ENCODE measurements around the gene SESN3.
"Not testable (repeated sequence)": the region's sequence is repeated elsewhere in the genome, so short reads cannot be mapped to it uniquely, and the experiment has no call there.

The SESN3 gene

GRCh38 chr11:95231127-95231880 lies at the start of gene SESN3:
SESN3 (minus strand) TSS chr11:95231202; CDS start chr11:95230860, 342 bp downstream.
- peak; percentile 91 to 95 for DNase-seq (ENCODE audit: low read depth in 2 of 2)

- no peak for DNase-seq (ENCODE audit: low read depth in 2 of 2)
Measured at GRCh38 chr11:95279921-95280868, 49.2 kb upstream of the SESN3 start.

DNA sequence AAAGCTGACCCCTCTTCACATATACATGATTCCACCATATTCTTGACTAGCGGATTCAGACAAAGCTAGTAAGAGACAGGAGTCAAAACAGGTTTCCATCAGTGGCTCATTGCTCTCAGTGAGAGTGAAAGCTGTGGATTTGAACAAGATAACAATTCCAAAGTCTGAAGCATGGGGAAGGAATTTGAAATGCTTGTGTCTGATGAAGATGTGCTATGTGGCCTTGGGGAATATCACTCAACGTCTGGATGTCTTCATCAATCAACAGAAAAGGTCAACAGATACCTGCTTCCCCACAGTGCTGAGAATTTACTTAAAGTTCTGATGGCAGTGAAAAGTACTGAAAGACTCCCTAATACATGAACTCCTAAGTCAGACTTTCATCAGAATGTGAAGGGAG lies 46.9 kb upstream of the SESN3 start:
- no peak for DNase-seq (ENCODE audit: low read depth in 2 of 2)

DNA sequence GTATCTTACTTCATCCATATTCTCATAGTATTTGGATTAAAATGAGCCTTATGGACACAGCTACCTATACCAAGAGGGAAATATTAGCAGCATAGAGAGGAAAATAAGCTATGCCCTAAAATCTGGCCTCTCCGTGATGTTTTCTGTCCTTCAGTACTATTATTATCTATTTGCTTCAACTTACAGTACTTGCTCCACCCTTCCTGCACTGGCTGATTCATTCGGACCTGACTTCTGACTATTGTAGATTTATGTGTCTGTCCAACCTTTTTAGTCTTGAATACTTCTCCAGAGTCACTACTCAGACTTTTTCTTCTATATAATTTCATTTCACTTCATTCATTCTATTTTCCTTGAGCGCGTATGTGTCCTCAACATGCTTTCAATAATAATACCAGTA lies 45.1 kb upstream of the SESN3 start:
- DNase-seq (ENCODE audit: low read depth in 2 of 2): no peak

- DNase-seq (ENCODE audit: low read depth in 2 of 2): not testable (repeated sequence)
Measured at GRCh38 chr11:95273618-95274017, 42.6 kb upstream of the SESN3 start.

DNA sequence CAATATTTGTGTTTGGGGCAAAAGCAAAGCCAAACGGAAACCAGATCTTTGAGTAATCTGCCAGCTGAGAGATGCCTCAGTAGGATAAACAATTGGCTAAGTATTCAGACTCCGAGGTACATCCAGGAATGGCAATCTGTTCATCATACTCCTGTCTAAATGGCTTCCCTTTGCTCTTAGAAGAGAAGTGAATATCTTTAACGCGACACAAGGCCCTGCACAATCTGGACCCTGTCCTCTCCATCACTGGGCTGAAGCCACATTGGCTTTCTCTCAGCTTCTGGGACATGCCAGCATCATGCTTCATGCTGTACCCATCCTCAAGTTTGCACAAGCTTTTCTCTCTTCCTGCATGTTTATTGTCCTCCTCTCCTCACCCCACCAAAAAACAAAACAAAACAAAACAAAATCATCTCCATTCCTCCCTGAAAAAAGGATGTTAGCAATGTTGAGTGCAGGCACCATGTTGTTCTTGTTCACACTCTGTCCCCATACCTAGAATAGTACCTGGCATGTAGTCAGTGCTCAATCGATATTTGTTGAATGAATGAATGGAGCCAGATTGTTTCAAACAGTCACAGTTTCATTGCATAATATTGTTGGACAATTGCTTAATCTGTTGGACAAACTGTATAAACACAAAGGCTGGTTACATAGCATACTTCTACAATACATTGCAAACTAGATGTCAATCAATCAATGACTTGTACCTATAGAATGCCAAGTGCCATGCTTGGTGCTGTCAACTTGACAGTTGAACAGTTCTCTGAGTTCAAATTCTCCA lies 38.2 kb upstream of the SESN3 start:
- DNase-seq (ENCODE audit: low read depth in 2 of 2): no peak

- no peak for DNase-seq (ENCODE audit: low read depth in 2 of 2)
Measured at GRCh38 chr11:95268391-95268790, 37.4 kb upstream of the SESN3 start.

DNA sequence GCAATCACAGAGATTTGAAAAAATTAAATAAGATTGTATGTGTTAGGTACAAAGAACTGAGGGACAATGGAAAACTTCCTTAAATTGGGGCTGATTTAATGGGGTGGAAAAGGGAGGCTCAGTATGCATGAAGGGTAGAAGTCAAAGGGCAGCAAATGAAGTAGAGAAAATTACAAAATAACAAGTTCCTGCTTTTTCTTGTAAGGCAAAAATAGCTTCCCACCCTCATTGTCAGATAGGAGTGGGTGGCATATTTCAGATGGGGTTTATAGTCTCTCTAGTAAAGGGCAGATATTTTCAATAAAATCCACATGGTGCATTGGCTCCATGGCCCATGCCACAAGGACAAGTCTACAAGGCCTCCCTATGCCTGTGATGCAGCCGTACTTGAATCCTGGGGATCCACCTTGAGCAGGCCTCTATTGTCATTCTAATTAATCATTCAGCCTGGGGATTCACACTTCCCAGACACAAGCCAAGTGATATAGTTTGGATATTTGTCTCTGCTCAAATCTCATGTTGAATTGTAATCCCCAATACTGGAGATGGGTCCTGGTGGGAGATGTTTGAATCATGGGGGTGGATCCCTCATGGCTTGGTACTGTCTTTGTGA lies 36.7 kb upstream of the SESN3 start:
- no peak for DNase-seq (ENCODE audit: low read depth in 2 of 2)

- no peak for DNase-seq (ENCODE audit: low read depth in 2 of 2)
Measured at GRCh38 chr11:95266751-95267374, 35.9 kb upstream of the SESN3 start.

GRCh38 chr11:95264881-95265280 lies 33.9 kb upstream of the SESN3 start:
- no peak for DNase-seq (ENCODE audit: low read depth in 2 of 2)

DNA sequence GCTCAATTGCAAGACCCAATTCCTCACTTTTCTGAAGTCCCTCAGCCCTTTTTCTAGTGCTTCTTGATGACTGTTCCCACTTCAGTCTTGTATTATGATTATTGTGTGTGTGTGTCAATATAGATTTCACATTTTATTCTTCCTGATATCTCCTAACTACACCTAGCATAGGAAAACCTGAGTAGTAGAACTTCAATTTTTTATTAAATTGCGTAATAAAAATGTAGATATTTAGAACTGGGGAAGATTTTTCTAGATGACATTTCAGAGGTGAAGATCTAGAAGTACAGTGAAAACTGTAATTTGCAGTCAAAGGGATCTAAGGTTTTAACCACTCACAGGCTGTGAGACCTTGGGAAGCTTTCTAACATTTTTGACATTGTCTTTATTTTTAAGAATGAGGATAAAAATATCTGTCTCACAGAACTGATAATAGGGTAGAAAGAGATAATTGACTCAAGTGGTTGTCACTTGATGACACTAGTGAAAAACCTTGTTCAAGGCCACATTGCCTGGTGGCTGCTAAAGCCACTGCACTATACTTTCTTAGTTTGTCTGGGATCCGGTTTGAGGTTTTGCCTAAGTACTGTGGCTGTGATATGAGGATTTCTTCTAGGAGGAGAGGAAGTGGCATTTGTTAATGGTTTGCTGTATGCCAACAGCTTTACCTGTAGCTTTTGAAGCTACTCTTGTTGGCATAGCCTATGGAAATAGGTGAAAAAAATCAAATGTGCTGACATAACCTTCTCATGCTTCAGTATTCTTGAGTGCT lies 32.2 kb upstream of the SESN3 start:
- DNase-seq (ENCODE audit: low read depth in 2 of 2): no peak

DNA sequence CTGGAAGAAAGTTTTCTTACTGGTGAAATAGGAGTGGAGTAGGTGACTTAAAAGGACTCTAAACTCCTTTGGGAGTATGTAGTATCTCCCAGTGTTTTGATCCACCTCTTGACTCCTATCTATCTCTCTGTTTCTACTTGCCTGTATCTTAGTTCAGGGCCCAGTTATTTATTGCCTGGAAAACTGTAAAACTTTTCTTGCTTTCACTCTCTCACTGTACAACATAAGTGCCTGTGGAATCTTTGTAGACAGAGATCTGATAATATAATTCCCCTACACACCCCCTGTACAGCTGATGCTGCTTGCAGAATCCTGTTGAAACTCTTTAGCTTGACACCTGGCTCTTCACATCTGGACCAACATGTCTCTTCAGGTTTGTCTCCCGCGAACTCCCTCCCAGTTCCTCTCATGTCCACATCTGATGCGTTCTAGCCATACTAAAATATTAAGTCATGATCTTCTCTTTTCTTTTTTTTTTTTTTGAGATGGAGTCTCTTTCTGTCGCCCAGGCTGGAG lies 26.5 kb upstream of the SESN3 start:
- no peak for DNase-seq (ENCODE audit: low read depth in 2 of 2)

DNA sequence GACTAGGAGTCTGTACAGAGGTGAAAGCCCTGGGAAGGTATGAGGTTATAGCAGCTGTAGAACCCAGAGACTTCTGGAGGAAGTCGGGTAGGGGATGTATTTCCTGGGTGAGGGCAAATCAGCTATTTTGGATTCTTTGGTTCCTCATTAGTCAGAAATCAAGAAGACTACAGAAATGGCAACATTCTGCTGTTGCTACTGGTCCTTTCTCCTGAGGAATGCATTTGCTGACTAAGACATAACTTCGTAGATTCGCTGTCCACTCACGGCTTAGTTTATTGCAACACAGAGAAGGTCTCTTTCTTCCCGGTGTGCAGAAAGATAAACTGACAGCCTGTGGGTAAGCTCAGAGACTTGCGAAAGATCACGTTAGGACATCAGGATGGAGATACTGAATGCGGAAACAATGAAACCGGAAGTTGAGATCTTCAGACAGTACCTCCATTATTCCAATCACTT lies 25.3 kb upstream of the SESN3 start:
- DNase-seq (ENCODE audit: low read depth in 2 of 2): no peak

- no peak for DNase-seq (ENCODE audit: low read depth in 2 of 2)
Measured at GRCh38 chr11:95255251-95256145, 24.5 kb upstream of the SESN3 start.

GRCh38 chr11:95254716-95255115 lies 23.7 kb upstream of the SESN3 start:
- no peak for DNase-seq (ENCODE audit: low read depth in 2 of 2)

GRCh38 chr11:95254131-95254704 lies 23.2 kb upstream of the SESN3 start:
- DNase-seq (ENCODE audit: low read depth in 2 of 2): peak; percentile 37 to 55

DNA sequence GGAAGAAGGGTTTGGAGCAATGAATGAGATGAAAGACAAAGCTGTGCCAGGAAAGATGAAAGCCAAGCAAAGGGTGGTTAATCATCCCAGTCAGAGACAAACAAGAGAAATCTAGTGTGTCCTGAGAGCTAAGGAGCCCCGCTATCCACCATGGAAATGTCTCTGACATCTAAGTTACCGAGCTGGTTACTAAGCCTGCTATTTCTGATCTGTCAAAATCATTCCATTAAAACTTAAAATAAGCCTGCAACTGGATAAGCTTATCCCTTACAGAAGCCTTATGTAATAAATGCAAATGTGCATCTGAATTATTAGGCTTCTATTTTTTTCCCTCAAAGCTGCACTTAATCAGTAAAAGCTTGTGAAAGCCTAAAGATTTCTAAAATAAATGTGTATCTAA lies 22.1 kb upstream of the SESN3 start:
- no peak for DNase-seq (ENCODE audit: low read depth in 2 of 2)

DNA sequence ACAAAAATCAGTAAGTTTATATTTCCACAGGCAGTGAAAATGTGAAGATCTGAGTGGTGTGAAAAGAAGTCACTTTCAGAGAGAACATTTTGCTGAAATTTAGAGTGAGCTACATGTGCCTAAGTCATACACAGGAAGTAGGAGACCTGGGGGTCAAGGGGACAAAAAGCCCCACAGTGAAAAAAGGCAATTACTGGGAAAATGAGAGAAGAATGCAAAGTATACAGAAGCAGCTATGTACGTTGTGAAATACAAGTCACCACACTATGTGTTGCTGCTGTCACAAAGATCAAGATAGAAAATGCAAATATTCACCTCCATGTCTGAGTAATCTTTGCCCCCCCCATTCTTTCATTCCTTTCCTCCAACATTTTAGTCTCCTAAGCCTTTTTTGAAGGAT lies 21.6 kb upstream of the SESN3 start:
- no peak for DNase-seq (ENCODE audit: low read depth in 2 of 2)

- DNase-seq (ENCODE audit: low read depth in 2 of 2): not testable (repeated sequence)
Measured at GRCh38 chr11:95251896-95252295, 20.9 kb upstream of the SESN3 start.
